Activated effector memory CD4-positive, alpha-beta T cell treated with Interleukin-2 at 50 U/mL for 16 hours (primary cell): Measurements from ENCODE around the gene CYB5R4.
"Not testable (repeated sequence)": the region's sequence is repeated elsewhere in the genome, so short reads cannot be mapped to it uniquely, and the experiment has no call there.

Source experiments
- DNase-seq: peaks from one replicate; pipeline ENCODE4 v3.0.0-alpha.2; 2020

The CYB5R4 gene

DNA sequence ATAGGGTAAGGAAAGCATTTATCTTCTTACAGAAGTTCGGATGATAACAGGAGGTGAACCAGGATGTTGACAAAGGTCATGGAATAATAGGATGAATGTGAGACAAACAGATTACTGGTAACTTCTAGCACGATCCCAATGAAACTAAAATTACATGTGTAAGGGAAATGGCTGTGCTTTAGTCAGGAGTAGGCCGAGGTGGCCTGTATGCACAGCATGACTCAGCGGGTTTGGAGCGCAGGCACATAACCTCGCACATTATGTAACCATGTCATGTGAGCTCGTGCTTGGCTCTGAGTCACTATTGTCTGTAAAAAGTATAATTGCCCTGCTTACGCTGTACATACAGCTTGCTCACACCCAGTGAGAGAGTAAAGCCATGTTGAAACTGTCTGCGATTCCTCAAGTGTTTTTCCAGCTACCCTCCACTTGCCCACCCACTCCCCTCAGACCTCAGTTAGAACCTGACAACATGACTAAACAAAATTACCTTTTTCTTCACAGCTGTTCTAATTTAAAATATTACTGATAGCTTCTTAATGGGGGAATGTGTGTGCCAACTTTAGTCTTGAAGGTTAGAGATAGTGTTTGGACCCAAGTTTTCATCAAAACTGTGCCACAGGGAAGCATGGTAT is 8.2 kb downstream of the CYB5R4 start:
- DNase-seq = no peak

DNA sequence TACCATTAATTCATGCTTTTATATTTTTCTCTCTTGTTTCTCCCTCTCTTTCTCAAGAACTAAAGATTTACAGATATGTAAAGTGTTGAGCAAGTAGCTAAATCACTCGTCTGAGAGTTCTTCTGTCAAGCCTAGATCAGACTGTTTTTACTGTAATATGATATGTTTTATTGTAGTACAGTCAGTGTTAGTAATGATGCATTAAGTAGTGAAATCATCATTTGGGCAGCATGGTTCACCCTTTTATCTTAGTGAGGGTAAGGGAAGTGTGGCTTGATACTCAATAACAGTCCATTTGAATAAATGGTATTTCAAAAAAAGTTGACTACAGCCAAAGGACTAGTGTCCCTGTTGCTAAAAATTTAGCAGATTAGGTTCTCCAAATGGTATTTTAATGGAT is 9.2 kb downstream of the CYB5R4 start:
- no peak for DNase-seq

DNA sequence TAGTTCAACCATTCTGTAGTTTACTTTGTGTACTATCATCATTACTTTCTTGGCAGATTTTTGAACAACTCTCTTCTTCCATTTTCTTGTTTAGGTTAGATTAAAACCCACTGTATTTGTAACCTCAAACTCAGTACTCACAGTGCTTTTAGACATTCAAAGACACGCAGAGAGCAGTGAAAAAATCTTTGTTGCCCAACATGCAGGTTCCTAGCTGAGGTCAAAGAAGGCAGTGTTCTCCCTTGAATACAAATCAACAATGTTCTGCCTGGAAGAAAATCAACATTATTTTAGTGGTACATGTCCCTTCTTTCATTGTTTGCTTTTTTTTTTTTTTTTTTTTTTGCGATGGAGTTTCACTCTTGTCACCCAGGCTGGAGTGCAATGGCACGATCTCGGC is 11.2 kb downstream of the CYB5R4 start:
- DNase-seq = no peak

DNA sequence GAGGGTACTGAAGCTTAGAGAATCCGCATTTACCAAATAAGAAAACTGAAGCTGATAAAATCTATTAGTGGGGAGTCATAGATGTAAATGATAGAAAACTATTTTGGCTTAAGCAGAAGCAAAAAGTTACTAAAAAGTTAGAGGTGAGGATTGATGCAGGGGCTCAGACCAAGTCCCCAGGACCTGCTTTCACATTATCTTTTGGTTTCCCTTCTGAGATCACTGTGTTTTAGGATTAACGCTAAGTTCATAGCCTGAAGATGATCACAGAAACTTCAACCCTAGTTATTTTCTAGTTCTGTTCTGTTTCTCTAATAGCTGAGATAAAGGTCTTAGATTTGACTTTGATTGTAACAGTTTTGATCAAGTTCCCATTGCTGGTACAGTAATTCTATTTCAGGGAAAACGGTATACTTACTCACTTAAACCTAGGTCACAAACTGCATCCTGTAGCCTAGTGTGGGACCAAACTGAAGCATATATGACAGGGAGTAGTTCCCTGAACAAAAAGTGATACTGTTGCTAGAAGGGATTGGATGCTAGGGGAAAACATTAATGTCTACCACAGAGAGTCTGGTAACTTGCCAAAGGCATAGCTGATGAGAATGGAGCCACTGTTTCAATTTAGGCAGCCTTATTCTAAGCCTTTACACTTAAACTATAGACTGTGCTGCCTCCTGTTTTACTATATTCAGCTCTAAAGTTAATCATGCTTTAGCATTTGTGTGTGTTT is 13.1 kb downstream of the CYB5R4 start:
- no peak for DNase-seq

DNA sequence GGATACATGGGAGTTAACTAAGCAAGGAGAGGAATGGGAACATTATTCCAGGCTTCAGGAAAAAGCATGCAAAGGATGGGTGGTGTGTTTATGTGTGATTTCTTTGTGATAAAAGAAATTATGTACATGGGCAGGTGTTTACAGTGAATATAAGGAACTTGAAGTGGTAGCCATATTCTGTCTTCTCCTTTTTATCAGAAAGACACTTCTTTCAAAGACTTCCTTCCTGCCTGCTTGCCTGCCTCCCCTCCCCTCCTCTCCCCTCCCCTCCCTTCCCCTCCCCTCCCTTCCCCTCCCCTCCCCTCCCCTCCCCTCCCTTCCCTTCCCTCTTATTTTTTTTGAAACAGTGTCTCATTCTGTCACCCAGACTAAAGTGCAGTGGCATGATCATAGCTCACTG is 14.4 kb downstream of the CYB5R4 start:
- DNase-seq = no peak

DNA sequence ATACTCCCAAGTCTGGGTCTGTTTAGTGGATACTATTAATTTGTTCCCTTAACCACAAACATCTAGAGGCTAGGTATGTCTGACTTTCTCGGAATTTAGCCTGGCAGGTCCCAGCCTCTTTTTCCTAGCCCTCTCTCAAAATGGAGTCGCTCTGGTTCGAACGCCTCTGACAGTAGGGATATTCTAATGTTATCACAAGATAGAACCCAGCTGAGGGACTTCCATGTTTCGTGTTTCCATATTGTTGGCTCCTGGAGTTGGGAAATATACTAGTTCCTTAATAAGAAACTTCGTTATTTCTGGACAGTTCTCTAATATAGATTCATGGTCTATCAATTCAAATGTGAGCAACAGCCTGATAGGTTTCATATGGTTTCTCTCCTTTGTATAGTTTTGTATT is 16.4 kb downstream of the CYB5R4 start:
- no peak for DNase-seq

DNA sequence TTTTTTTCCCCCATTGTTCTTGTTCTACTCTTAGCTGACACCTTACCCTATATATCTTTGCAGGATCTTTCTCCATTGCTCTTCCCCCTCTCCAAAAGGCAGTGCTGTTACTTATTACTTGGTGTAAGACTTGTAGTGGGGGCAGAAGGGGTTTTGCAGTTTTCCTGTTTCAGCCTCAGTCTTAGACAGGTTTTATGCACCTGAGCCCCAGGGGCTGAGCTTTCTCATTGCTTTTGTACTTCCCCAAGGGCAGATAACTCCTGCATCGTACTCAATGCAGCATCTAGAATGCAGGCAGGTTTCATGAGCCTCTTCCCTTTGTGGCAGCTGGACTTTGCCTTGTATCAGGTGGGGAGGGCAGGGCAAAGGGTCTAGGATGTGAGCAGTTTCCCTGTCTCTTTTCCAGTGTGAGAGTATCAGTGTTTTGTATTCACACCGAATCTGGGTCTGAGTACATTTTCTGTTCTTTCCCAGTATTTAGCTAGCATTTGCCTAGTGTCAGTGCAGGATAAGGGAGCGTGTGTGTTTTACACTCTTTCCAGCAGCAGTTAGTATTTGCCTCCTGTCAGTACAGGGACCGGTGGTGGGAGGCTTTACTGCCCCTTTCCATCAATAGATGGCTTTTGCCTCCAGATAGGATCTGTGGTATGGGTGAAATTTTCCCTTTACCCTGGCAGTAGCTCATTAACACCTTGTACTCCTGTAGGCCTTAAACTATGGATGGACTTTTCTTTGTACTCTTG is 19.6 kb downstream of the CYB5R4 start:
- no peak for DNase-seq

DNA sequence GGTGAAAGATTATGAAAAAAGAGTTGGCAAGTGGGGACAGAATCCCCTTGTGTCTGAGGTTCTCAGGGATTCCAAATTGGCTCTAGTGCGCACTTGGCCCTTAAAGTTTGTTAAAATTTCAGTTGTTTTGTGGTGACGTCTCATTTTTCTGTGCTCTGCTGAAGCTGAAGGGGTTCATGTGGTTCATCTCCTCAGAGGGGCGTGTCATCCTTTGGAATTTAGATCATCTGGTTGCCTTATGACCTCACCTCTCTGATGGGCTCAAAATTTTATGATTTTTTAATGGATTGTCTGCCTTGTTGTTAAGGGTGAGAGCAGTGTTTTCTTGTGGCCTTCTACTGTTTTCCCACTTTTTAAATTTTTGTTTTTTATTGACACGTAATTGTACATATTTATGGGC is 20.3 kb downstream of the CYB5R4 start:
- DNase-seq = no peak

DNA sequence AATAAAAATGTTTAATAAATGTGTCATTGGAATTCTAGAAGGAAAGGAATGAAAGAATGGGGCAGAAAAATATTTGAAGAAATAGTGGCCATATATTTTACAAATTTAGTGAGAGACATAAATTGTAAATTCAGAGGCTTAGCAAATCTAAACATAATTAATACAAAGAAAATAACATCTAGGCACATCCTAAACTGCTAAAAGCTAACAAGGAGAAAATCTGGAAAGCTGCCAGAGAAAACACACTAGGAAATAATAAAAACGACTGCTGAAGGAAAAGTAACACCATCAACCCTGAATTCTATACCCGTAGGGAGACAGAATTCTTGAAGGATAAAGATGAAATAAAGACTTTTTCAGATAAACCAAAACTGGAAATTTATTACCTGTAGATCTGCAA is 23.8 kb downstream of the CYB5R4 start:
- no peak for DNase-seq

- DNase-seq = no peak
Observed at GRCh38 chr6:83884523-83884922, 25.0 kb downstream of the CYB5R4 start.

- DNase-seq = no peak
Observed at GRCh38 chr6:83885984-83886383, 26.5 kb downstream of the CYB5R4 start.

DNA sequence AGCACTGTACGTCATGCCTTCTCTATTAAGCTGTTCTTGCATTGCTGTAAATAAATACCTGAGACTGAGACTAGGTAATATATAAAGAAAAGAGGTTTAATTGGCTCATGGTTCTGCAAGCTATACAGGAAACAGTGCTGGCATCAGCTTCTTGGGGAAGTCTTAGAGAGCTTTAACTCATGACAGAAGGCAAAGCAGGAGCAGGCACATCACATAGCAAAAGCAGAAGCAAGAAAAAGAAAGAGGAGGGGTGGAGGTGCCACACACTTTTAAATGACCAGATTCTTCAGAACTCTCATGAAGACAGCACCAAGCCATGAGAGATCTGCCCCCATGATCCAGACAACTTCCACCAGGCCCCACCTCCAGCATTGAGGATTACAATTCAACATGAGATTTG is 30.1 kb downstream of the CYB5R4 start:
- no peak for DNase-seq

- DNase-seq = no peak
Observed at GRCh38 chr6:83890520-83890919, 31.0 kb downstream of the CYB5R4 start.

- no peak for DNase-seq
Observed at GRCh38 chr6:83891586-83891985, 32.1 kb downstream of the CYB5R4 start.

GRCh38 chr6:83893024-83893423 is 33.5 kb downstream of the CYB5R4 start:
- DNase-seq = no peak

DNA sequence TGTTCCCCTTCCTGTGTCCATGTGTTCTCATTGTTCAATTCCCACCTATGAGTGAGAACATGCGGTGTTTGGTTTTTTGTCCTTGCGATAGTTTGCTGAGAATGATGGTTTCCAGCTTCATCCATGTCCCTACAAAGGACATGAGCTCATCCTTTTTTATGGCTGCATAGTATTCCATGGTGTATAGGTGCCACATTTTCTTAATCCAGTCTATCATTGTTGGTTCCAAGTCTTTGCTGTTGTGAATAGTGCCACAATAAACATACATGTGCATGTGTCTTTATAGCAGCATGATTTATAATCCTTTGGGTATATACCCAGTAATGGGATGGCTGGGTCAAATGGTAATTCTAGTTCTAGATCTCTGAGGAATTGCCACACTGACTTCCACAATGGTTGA is 37.6 kb downstream of the CYB5R4 start:
- not testable (repeated sequence) for DNase-seq

- DNase-seq = no peak
Observed at GRCh38 chr6:83901624-83902023, 42.1 kb downstream of the CYB5R4 start.

DNA sequence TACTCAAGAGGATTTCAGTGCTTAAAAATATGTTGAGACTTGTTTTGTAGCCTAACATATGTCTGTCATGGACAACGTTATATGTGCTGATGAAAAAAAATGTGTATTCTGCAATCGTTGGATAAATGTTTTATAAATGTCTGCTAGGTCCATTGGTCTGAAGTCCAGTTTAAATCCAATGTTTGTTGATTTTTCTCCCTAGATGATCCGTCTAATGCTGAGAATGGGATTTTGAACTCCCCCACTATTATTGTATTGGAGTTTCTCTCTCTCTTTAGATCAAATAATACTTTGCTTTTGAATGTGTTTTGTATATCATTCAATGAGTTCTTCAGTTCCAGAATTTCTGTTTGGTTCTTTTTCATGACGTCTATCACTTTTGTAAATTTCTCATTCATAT is 44.9 kb downstream of the CYB5R4 start:
- no peak for DNase-seq

GRCh38 chr6:83905648-83906047 is 46.2 kb downstream of the CYB5R4 start:
- DNase-seq = no peak

DNA sequence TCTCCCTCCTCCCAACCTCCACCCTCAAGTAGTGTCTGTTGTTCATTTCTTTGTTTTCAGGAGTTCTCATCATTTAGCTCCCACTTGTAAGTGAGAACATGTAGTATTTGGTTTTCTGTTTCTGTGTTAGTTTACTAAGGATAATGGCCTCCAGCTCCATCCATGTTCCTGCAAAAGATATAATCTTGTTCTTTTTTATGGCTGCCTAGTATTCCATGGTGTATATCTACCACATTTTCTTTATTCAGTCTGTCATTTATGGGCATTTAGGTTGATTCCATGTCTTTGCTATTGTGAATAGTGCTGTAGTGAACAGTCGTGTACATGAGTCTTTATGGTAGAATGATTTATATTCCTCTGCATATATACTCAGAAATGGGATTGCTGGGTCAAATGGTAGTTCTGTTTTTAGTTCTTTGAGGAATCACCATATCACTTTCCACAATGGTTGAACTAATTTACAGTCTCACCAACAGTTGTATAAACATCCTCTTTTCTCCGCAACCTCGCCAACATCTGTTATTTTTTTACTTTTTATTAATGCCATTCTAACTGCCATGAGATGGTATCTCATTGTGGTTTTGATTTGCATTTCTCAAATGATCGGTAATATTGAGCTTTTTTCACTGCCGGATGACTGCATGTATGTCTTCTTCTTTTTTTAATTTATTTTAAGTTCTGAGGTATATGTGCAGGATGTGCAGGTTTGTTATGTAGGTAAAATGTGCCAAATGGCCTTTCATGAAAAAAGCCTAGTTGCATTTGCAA is 48.3 kb downstream of the CYB5R4 start:
- not testable (repeated sequence) for DNase-seq

DNA sequence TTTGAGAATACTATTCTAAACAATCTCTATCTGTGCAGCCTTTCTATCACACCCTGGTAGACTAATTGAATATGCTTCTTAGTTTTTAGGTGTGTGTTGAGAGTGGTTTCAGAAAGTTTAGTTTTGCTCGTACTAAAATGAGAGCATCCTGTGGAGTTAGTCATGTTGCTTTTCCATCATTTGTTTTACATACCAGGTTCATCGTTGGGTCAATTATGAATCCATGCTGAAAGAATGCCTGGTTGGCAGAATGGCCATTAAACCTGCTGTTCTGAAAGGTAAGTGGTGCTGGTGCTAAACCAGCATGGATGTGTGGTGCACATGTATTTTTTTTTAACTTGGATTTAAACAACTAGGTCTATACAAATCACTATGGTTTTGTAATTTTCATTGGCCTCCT is 49.3 kb downstream of the CYB5R4 start:
- no peak for DNase-seq

GRCh38 chr6:83911278-83911677 is 51.8 kb downstream of the CYB5R4 start:
- DNase-seq = no peak

DNA sequence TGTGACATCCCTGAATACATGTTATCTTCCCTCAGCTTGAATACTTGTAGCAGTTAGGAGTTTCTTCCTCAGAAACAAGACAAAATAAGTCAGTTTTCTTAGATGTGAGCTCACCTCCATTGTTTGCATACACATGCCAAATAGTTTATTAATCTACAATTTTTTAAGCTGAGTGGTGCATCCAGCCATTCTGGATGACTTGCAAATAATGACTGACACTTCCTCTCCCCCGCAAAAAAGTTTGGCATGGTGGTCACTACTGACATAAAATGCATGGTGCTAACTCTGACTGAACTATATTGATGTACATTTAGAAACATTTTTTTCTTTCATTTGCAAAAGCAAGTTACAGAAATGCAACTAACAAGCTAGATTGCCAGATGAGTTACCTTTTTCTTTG is 55.5 kb downstream of the CYB5R4 start:
- DNase-seq = no peak
